HepG2 (cell line): Measurements from ENCODE around the gene CD84. TPM values are rescaled to one million over a fixed set of nuclear protein-coding genes. Genes with fewer than 3 reads are reported as not detected.

Experiments
- LCORL ChIP-seq, 2 experiments: fragments of 450-650 bp in 1 of 2; sonication (generic) in 1 of 2; formaldehyde crosslinking in 1 of 2; IDR thresholded peaks; 2 replicates each; pipeline versions ENCODE4 v1.5.0 to v1.6.1; 2017 to 2020; ENCODE audit warnings: antibody characterized with exemption in 1 of 2, missing genetic modification reagents in 1 of 2
- PRPF4 ChIP-seq: fragments of 200-400 bp; formaldehyde crosslinking; IDR thresholded peaks from 2 replicates; pipeline ENCODE4 v1.6.1; 2016; ENCODE audit warnings: low read length, low read depth; ENCODE audit not compliant: poor library complexity, severe bottlenecking
- SIN3A ChIP-seq: IDR thresholded peaks from 2 replicates; pipeline ENCODE4 v1.6.1; 2011; ENCODE audit warnings: low read depth, mild to moderate bottlenecking, control low read depth, low read length, borderline replicate concordance
- TBX2 ChIP-seq: sonication (generic); formaldehyde crosslinking; IDR thresholded peaks from 2 replicates; pipeline ENCODE4 v1.5.0; 2020; ENCODE audit warnings: missing genetic modification reagents, mild to moderate bottlenecking, borderline replicate concordance
- ZNF138 ChIP-seq: sonication (generic); formaldehyde crosslinking; IDR thresholded peaks from 2 replicates; pipeline ENCODE4 v1.5.0; 2020; ENCODE audit warnings: mild to moderate bottlenecking, low read depth, missing genetic modification reagents
- ZNF235 ChIP-seq: sonication (generic); formaldehyde crosslinking; IDR thresholded peaks from 2 replicates; pipeline ENCODE4 v1.8.1; 2023; ENCODE audit warnings: mild to moderate bottlenecking, missing genetic modification reagents, borderline replicate concordance
- ZNF383 ChIP-seq: sonication (generic); formaldehyde crosslinking; IDR thresholded peaks from 2 replicates; pipeline ENCODE4 v1.4.0; 2020; ENCODE audit warnings: missing genetic modification reagents, mild to moderate bottlenecking, borderline replicate concordance
- ZNF460 ChIP-seq: sonication (generic); formaldehyde crosslinking; IDR thresholded peaks from 2 replicates; pipeline ENCODE4 v1.5.1; 2020; ENCODE audit warnings: missing genetic modification reagents, mild to moderate bottlenecking, borderline replicate concordance
- ZNF468 ChIP-seq: sonication (generic); formaldehyde crosslinking; IDR thresholded peaks from 2 replicates; pipeline ENCODE4 v1.8.0; 2022; ENCODE audit warnings: mild to moderate bottlenecking, moderate library complexity, missing genetic modification reagents
- polyA plus RNA-seq, 8 experiments: library from polyadenylated mRNA; depleted of rRNA in 3 of 8; stranded (reverse) in 7 of 8; unstranded in 1 of 8; fragments of >200 nt; fragmentation: Illumina TruSeq in 4 of 8; extraction: Trizol in 4 of 8; gene quantifications; 2 replicates each; pipeline versions ENCODE4 v1.2.1 to v1.2.3, GENCODE V29; 2011 to 2016; ENCODE audit warnings: low read depth in 4 of 8, missing spikeins in 1 of 8, mixed read lengths in 1 of 8; ENCODE audit not compliant: insufficient read depth in 1 of 8
- total RNA-seq, 5 experiments: library from RNA; depleted of rRNA; stranded (reverse); fragments of >200 nt; fragmentation: Illumina TruSeq; extraction: Trizol; gene quantifications; 2 replicates each; pipeline ENCODE4 v1.2.3, GENCODE V29; 2016; ENCODE audit warnings: low read depth in 1 of 5
- TF ChIP-seq, protein P1 (sequence below): sonication (generic); formaldehyde crosslinking; IDR thresholded peaks from 2 replicates; pipeline ENCODE4 v1.4.0; 2020; ENCODE audit warnings: missing genetic modification reagents
- TF ChIP-seq, protein P2 (sequence below): IDR thresholded peaks from 2 replicates; pipeline ENCODE4 v1.6.1; 2016; ENCODE audit warnings: missing genetic modification reagents, missing compliant biosample characterization

CD84 gene
- total and polyA plus RNA-seq, 2 of the 13 experiments (the other 11 are each of a cell fraction or from before 2014, with no cell fraction given) = not detected

DNA sequence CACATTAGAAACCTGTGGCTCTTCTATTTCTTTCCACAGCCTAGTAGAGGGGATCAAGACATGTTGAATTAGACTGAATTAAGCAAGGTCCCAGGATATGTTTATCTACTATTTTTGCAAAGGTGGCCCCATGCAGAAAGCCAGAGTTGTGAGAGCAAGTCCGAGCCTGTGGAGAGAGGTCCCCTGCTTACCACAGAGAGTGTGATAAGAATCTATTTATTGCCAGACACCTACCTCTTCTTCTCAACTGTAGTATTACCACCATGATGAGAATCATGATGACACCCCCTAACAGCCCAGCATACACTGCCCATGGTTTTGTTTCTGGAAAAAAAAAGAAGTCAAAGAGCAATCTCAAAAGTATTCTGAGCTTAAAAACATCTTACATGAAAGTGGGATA, 44.6 kb upstream of the CD84 start (continued):
- TF ChIP-seq TBX2 (CRISPR knock-in tag) (no peak), ZNF468 (CRISPR knock-in tag) (no peak), PRPF4 (no peak), ZNF383 (CRISPR knock-in tag) (no peak), ZNF235 (CRISPR knock-in tag) (no peak), SIN3A (no peak), ZNF460 (CRISPR knock-in tag) (no peak), ZNF138 (no peak), LCORL (IDR thresholded peaks at IDR 0.05) (no peak), LCORL (CRISPR knock-in tag; IDR thresholded peaks at IDR 0.05) (no peak)
- TF ChIP-seq, protein P1, sequence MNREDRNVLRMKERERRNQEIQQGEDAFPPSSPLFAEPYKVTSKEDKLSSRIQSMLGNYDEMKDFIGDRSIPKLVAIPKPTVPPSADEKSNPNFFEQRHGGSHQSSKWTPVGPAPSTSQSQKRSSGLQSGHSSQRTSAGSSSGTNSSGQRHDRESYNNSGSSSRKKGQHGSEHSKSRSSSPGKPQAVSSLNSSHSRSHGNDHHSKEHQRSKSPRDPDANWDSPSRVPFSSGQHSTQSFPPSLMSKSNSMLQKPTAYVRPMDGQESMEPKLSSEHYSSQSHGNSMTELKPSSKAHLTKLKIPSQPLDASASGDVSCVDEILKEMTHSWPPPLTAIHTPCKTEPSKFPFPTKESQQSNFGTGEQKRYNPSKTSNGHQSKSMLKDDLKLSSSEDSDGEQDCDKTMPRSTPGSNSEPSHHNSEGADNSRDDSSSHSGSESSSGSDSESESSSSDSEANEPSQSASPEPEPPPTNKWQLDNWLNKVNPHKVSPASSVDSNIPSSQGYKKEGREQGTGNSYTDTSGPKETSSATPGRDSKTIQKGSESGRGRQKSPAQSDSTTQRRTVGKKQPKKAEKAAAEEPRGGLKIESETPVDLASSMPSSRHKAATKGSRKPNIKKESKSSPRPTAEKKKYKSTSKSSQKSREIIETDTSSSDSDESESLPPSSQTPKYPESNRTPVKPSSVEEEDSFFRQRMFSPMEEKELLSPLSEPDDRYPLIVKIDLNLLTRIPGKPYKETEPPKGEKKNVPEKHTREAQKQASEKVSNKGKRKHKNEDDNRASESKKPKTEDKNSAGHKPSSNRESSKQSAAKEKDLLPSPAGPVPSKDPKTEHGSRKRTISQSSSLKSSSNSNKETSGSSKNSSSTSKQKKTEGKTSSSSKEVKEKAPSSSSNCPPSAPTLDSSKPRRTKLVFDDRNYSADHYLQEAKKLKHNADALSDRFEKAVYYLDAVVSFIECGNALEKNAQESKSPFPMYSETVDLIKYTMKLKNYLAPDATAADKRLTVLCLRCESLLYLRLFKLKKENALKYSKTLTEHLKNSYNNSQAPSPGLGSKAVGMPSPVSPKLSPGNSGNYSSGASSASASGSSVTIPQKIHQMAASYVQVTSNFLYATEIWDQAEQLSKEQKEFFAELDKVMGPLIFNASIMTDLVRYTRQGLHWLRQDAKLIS (CRISPR knock-in tag) = no peak
- TF ChIP-seq, protein P2, sequence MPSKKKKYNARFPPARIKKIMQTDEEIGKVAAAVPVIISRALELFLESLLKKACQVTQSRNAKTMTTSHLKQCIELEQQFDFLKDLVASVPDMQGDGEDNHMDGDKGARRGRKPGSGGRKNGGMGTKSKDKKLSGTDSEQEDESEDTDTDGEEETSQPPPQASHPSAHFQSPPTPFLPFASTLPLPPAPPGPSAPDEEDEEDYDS (CRISPR knock-in tag) = no peak
